Natural killer cell (primary cell): ENCODE measurements around the gene WDR89. TPM values are rescaled to one million over a fixed set of nuclear protein-coding genes. Genes with fewer than 3 reads are reported as not detected.
A peak's percentile ranks its signal among the peaks of the same experiment; 100 is the strongest.

Source experiments
- ATAC-seq, 3 donors: fragments of 150-1000 bp in 2 of 3; fragments of 200-7000 bp in 1 of 3; cut with Tn5 transposase; 1 replicate in 1 of 3; 2 replicates in 2 of 3; pipeline ENCODE4 v1.10.0; 2021; ENCODE audit warnings: mild to moderate bottlenecking in 2 of 3, moderate library complexity in 2 of 3
- DNase-seq, 2 donors: peaks; one replicate each; pipeline versions ENCODE4 v3.0.0 to v3.0.0-alpha.2; 2013 to 2021; ENCODE audit warnings: mixed read lengths in 1 of 2
- H3K27ac ChIP-seq: one replicate; pipeline ENCODE4 v1.5.1; 2013; ENCODE audit warnings: mild to moderate bottlenecking, low read length
- H3K27me3 ChIP-seq: one replicate; pipeline ENCODE4 v1.6.1; 2013; ENCODE audit warnings: low read length; ENCODE audit not compliant: control insufficient read depth, insufficient read depth
- H3K36me3 ChIP-seq: one replicate; pipeline ENCODE4 v1.6.1; 2013; ENCODE audit warnings: low read length; ENCODE audit not compliant: control insufficient read depth, insufficient read depth
- H3K4me1 ChIP-seq: one replicate; pipeline ENCODE4 v1.6.1; 2013; ENCODE audit warnings: low read length; ENCODE audit not compliant: control insufficient read depth, insufficient read depth
- H3K4me3 ChIP-seq: one replicate; pipeline ENCODE4 v1.5.1; 2013; ENCODE audit warnings: low read length
- H3K9me3 ChIP-seq: one replicate; pipeline ENCODE4 v1.6.1; 2013; ENCODE audit warnings: low read length; ENCODE audit not compliant: control insufficient read depth, insufficient read depth
- H3K27ac Mint-ChIP-seq, 2 donors: one replicate each; pipeline ENCODE4 v1.8.0; 2022; ENCODE audit warnings: mild to moderate bottlenecking in 2 of 2, mixed read lengths in 2 of 2, moderate library complexity in 1 of 2
- H3K27me3 Mint-ChIP-seq, 2 donors: one replicate each; pipeline ENCODE4 v1.8.0; 2022; ENCODE audit warnings: low read depth in 2 of 2, mixed read lengths in 2 of 2
- H3K36me3 Mint-ChIP-seq: one replicate; pipeline ENCODE4 v1.8.0; 2022; ENCODE audit warnings: mixed read lengths
- H3K4me1 Mint-ChIP-seq, 2 donors: one replicate each; pipeline ENCODE4 v1.8.0; 2022; ENCODE audit warnings: mixed read lengths in 2 of 2
- H3K4me3 Mint-ChIP-seq: one replicate; pipeline ENCODE4 v1.8.0; 2022; ENCODE audit warnings: mild to moderate bottlenecking, moderate library complexity, mixed read lengths
- H3K9me3 Mint-ChIP-seq, 2 donors: one replicate each; pipeline ENCODE4 v1.8.0; 2022; ENCODE audit warnings: mixed read lengths in 2 of 2
- WGBS: methylation state at CpG from one replicate; pipeline ENCODE4 v1.1.7; 2013; ENCODE audit warnings: missing lambda C conversion rate; ENCODE audit not compliant: insufficient coverage; 5-methylcytosine and 5-hydroxymethylcytosine counted together
- intact Hi-C: fragments of 100-400 bp; cut with micrococcal nuclease; formaldehyde crosslinking; loops from one replicate; pipeline ENCODE4 v1.14.2; 2022
- total RNA-seq, 4 donors: library from RNA; stranded (reverse); fragments of 120-200 nt in 1 of 4; gene quantifications; one replicate each; pipeline versions ENCODE4 v1.2.3 to v1.2.4, GENCODE V29; 2013 to 2022
- TF ChIP-seq, protein P1 (sequence below): fragments of 200-600 bp; IDR thresholded peaks from one replicate; pipeline ENCODE4 v1.8.0; 2022; ENCODE audit warnings: antibody characterized with exemption

The WDR89 gene
- total RNA-seq, 3 donors from 2014 or later (not counting 1 experiment from before 2014, with no cell fraction given): 9.6 to 13.4 (median 10.7) TPM

DNA sequence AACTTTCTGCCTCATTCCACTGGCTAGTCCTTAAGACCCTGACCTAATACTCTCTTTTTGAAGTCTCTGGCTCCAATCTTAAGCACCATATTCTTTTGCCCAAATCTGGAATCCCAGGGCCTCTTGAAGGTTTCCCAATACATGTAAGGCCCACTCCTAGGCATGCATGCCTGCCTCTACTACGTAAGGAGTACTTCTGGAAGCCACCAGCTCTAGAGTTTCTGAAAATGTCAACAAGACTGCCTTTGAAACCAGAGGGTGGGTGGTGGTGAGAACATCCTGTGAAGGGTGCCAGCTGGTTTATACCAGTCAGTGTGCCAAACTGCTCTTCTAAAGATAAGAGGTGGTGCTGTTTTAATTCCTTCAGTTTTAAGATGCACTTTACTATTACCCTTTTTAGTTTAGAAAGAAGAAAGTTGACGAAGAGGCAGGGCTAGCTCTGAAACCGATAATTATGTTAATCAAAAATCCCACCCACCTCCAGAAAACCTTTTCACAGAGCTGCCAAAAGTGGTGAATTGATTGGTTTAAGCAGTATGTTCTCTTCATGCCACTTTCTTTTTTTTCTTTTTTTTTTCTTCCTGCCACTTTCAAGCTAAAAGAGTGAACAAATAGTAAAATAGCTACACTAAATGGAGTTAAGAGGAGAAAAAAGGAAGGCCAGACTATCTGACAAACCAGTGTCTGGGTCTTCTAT lies 8.7 kb upstream of the WDR89 start:
- Mint-ChIP-seq H3K4me1 (peaks cover 14 to 15% of the 10 kb centered on the region in 2 donors), H3K4me3 (peak overlapping the region; percentile 70), H3K9me3 (no peaks in the 10 kb centered on the region), H3K27ac (peak overlapping the region; percentile 94 to 95), H3K27me3 (no peaks in the 10 kb centered on the region), H3K36me3 (no peaks in the 10 kb centered on the region)
- Histone ChIP-seq H3K4me3 (no peak overlapping the region), H3K9me3 (no peaks in the 10 kb centered on the region), H3K36me3 (no peaks in the 10 kb centered on the region), H3K27ac (peak overlapping the region; percentile 96), H3K27me3 (no peaks in the 10 kb centered on the region), H3K4me1 (peaks cover 22% of the 10 kb centered on the region)
- DNase-seq: peak; percentile 47 to 80
- WGBS: 50% methylated on average over 1 of the region's 3 CpGs
- TF ChIP-seq, protein P1, sequence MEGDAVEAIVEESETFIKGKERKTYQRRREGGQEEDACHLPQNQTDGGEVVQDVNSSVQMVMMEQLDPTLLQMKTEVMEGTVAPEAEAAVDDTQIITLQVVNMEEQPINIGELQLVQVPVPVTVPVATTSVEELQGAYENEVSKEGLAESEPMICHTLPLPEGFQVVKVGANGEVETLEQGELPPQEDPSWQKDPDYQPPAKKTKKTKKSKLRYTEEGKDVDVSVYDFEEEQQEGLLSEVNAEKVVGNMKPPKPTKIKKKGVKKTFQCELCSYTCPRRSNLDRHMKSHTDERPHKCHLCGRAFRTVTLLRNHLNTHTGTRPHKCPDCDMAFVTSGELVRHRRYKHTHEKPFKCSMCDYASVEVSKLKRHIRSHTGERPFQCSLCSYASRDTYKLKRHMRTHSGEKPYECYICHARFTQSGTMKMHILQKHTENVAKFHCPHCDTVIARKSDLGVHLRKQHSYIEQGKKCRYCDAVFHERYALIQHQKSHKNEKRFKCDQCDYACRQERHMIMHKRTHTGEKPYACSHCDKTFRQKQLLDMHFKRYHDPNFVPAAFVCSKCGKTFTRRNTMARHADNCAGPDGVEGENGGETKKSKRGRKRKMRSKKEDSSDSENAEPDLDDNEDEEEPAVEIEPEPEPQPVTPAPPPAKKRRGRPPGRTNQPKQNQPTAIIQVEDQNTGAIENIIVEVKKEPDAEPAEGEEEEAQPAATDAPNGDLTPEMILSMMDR: no peak
- ATAC-seq: peak; percentile 94 to 97 (median 97)
- intact Hi-C loops: loop anchor here (1.0 kb wide), 1 partner anchor 8 kb away; no protein-coding TSS in a partner anchor

DNA sequence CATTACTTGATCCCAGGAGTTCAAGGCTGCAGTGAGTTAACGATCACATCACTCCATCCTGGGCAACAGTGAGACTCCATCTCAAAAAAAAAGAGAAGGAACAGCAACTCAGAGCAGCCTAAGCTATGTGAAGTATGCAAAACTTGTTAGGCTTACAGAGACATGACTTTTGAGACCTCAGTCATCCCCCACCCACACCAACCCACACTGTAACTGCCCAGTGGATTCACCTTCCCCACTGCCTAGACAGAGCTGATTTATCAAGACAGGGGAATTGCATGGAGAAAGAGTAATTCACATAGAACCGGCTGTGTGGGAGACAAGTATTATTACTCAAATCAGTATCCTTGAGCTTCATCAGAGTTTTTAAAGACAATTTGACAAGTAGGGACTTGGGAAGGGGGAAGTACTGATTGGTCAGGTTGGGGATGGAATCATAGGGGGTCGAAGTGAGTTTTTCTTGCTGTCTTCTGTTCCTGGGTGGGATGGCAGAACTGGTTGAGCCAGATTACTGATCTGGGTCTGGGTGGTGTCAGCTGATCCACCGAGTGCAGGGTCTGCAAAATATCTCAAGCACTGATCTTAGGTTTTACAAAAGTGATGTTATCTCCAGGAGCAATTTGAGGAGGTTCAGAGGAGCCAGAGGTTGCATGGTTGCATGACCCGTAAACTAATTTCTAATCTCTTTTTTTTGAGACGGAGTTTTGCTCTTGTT lies 6.2 kb upstream of the WDR89 start:
- H3K9me3 Mint-ChIP-seq: no peaks in the 10 kb centered on the region
- Histone ChIP-seq H3K27ac (no peak overlapping the region), H3K36me3 (no peaks in the 10 kb centered on the region), H3K27me3 (no peaks in the 10 kb centered on the region), H3K9me3 (no peaks in the 10 kb centered on the region), H3K4me1 (peaks cover 22% of the 10 kb centered on the region), H3K4me3 (no peak overlapping the region)
- H3K27ac Mint-ChIP-seq: peak overlapping the region; percentile 4 to 67
- TF ChIP-seq, protein P1: no peak
- no peak for DNase-seq
- intact Hi-C loops: no loop called here
- 95% methylated on average over 6 of the region's 6 CpGs for WGBS
- H3K36me3 Mint-ChIP-seq: no peaks in the 10 kb centered on the region
- no peaks in the 10 kb centered on the region for H3K27me3 Mint-ChIP-seq
- peaks cover 14 to 15% of the 10 kb centered on the region in 2 donors for H3K4me1 Mint-ChIP-seq
- no peak for ATAC-seq
- no peak overlapping the region for H3K4me3 Mint-ChIP-seq

GRCh38 chr14:63644741-63645140 lies 3.1 kb upstream of the WDR89 start:
- TF ChIP-seq, protein P1: no peak
- Histone ChIP-seq H3K4me3 (no peak overlapping the region), H3K36me3 (peaks cover 3% of the 10 kb centered on the region), H3K9me3 (no peaks in the 10 kb centered on the region), H3K27ac (no peak overlapping the region), H3K4me1 (peaks cover 12% of the 10 kb centered on the region), H3K27me3 (no peaks in the 10 kb centered on the region)
- Mint-ChIP-seq H3K9me3 (no peaks in the 10 kb centered on the region), H3K27ac (no peak overlapping the region), H3K4me1 (peaks cover 6 to 15% of the 10 kb centered on the region in 2 donors), H3K36me3 (no peaks in the 10 kb centered on the region), H3K27me3 (no peaks in the 10 kb centered on the region), H3K4me3 (no peak overlapping the region)
- intact Hi-C loops: no loop called here
- no CpG with 5 or more reads among the region's 2 CpGs for WGBS
- ATAC-seq: no peak
- no peak for DNase-seq
